ENCODE results near the gene FNTB.

The FNTB gene

DNA sequence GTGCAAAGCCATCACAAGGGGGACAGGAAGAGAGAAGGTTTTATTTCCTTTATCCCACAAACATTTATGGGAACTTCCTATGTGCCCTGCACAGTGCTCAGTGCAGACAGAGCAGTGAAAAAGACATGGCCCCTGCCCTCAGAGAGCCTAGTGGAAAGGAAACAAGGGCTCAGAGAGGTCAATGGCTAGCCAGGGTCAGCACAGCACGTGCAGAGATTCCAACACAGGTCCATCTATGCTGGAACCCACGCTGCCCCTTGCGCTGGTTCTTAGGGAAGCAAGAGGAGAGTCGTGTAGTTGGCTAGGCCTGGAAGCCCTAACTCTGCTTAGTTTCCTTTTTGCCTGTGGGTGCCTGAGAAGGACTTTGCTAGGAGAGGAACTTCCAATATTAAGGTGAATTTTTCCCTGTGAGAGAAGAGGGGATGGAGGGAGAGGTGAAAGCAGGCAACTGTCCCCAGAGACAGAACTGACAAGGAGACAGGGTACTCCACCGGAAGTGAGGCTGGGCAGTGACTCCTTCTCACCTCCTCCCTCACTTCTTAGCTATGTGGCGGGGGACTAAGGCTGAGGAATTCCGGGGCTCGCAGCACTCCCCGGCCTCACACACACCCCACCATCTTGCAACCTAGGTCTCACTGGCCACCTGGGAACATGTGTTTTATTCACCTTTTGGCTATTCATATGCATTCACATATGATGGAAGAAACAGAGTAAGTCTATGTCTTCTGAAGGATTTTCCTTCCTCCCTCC lies 32.0 kb upstream of the FNTB start:
- no peak for FAIRE-seq
- no peak for DNase-seq (ENCODE audit: insufficient read length)
- no peak for TF ChIP-seq POLR2AphosphoS5 (IDR thresholded peaks at IDR 0.05; ENCODE audit: low read depth, low read length)
- no peak for TF ChIP-seq TAF1 (IDR thresholded peaks at IDR 0.05; ENCODE audit: borderline replicate concordance, low read depth, low read length)
- no peak for TF ChIP-seq POLR2A (IDR thresholded peaks at IDR 0.05; ENCODE audit: low read depth, low read length)

- FAIRE-seq = no peak
- no peak for TF ChIP-seq POLR2A (IDR thresholded peaks at IDR 0.05; ENCODE audit: low read depth, low read length)
- no peak for TF ChIP-seq POLR2AphosphoS5 (IDR thresholded peaks at IDR 0.05; ENCODE audit: low read depth, low read length)
- no peak for DNase-seq (ENCODE audit: insufficient read length)
Measured at GRCh38 chr14:64955297-64955696, 31.4 kb upstream of the FNTB start.

- TF ChIP-seq TAF1 (IDR thresholded peaks at IDR 0.05; ENCODE audit: borderline replicate concordance, low read depth, low read length) (no peak), POLR2AphosphoS5 (IDR thresholded peaks at IDR 0.05; ENCODE audit: low read depth, low read length) (no peak), POLR2A (IDR thresholded peaks at IDR 0.05; ENCODE audit: low read depth, low read length) (no peak)
- no peak for FAIRE-seq
- DNase-seq (ENCODE audit: insufficient read length) = no peak
Measured at GRCh38 chr14:64956697-64957406, 29.8 kb upstream of the FNTB start.

DNA sequence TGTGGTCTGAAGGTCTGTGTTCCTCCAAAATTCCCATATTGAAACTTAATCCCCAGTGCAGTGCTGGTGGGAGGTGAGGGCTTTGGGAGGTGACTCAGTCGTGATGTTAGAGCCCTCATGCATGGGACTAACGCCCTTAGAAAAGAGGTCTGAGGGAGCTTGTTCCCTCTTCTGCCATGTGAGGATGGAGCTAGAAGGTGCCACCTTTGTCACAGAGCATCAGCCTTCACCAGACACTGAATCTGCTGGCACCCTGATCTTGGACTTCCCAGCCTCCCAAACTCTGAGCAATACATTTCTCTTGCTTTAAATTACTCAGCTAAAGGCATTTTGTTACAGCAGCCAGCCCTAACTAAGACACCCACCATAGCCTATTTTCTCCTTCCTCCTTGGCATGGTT lies 28.5 kb upstream of the FNTB start:
- TF ChIP-seq TAF1 (IDR thresholded peaks at IDR 0.05; ENCODE audit: borderline replicate concordance, low read depth, low read length) = no peak
- TF ChIP-seq POLR2AphosphoS5 (IDR thresholded peaks at IDR 0.05; ENCODE audit: low read depth, low read length) = no peak
- no peak for TF ChIP-seq POLR2A (IDR thresholded peaks at IDR 0.05; ENCODE audit: low read depth, low read length)
- DNase-seq (ENCODE audit: insufficient read length) = no peak
- FAIRE-seq = no peak

- TF ChIP-seq TAF1 (IDR thresholded peaks at IDR 0.05; ENCODE audit: borderline replicate concordance, low read depth, low read length) = no peak
- no peak for TF ChIP-seq POLR2AphosphoS5 (IDR thresholded peaks at IDR 0.05; ENCODE audit: low read depth, low read length)
- TF ChIP-seq POLR2A (IDR thresholded peaks at IDR 0.05; ENCODE audit: low read depth, low read length) = no peak
- FAIRE-seq = no peak
- no peak for DNase-seq (ENCODE audit: insufficient read length)
Measured at GRCh38 chr14:64958743-64959142, 28.0 kb upstream of the FNTB start.

GRCh38 chr14:64960762-64961276 lies 25.9 kb upstream of the FNTB start:
- TF ChIP-seq POLR2A (IDR thresholded peaks at IDR 0.05; ENCODE audit: low read depth, low read length) = no peak
- no peak for TF ChIP-seq POLR2AphosphoS5 (IDR thresholded peaks at IDR 0.05; ENCODE audit: low read depth, low read length)
- TF ChIP-seq TAF1 (IDR thresholded peaks at IDR 0.05; ENCODE audit: borderline replicate concordance, low read depth, low read length) = no peak
- DNase-seq (ENCODE audit: insufficient read length) (no peak), FAIRE-seq (no peak)

GRCh38 chr14:64963611-64964010 lies 23.1 kb upstream of the FNTB start:
- no peak for FAIRE-seq
- DNase-seq (ENCODE audit: insufficient read length) = no peak
- TF ChIP-seq POLR2A (IDR thresholded peaks at IDR 0.05; ENCODE audit: low read depth, low read length) = no peak
- no peak for TF ChIP-seq TAF1 (IDR thresholded peaks at IDR 0.05; ENCODE audit: borderline replicate concordance, low read depth, low read length)
- TF ChIP-seq POLR2AphosphoS5 (IDR thresholded peaks at IDR 0.05; ENCODE audit: low read depth, low read length) = no peak

DNA sequence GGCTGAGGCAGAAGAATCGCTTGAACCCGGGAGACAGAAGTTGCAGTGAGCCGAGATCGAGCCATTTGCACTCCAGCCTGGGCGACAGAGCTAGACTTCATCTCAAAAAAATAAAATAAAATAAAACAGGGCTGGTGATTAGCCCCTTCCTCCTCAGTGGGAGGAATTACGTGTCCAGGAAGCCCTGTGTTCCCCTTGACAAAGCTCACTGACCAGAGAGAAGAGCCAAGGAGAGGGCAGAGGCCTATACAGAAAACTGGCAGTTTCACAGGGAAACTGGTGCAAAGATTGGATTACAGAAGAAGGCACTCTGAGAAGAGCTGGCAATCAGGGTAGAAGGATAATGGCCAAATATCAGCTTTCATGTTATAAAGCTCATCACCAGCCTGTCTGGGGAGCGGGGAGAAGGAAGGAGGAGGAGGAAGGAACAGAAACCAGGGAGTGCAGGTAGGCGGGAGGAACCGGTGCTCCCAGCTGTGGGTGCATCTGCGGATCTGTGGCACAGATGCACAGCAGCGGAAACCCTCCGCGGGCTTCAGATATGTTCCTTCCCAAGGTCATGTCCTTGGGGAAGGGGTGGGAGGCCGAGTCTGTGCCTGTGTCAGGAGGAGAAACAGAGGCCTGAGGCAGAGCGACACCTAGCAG lies 21.2 kb upstream of the FNTB start:
- no peak for DNase-seq (ENCODE audit: insufficient read length)
- TF ChIP-seq TAF1 (IDR thresholded peaks at IDR 0.05; ENCODE audit: borderline replicate concordance, low read depth, low read length) (no peak), POLR2AphosphoS5 (IDR thresholded peaks at IDR 0.05; ENCODE audit: low read depth, low read length) (no peak), POLR2A (IDR thresholded peaks at IDR 0.05; ENCODE audit: low read depth, low read length) (no peak)
- FAIRE-seq = no peak

DNA sequence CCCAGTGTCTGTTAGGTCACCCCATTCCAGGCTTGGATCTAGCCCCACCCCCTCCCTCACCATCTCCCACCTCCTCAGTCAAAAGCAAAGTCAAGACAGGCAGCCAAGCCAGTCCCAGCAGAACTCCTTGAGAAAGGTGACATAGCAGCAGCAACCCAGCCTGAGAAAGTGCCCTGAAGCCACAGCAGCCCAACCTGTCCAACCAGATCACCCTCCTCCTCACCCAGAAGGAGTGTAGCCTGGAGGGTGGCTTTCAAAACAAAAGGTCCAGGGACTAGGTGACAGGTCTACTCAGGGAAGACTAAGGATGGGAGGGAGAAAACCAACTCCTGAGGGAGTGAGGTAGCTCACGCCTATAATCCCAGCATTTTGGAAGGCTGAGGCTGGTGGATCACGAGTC lies 19.7 kb upstream of the FNTB start:
- DNase-seq (ENCODE audit: insufficient read length) (no peak), FAIRE-seq (no peak)
- no peak for TF ChIP-seq TAF1 (IDR thresholded peaks at IDR 0.05; ENCODE audit: borderline replicate concordance, low read depth, low read length)

DNA sequence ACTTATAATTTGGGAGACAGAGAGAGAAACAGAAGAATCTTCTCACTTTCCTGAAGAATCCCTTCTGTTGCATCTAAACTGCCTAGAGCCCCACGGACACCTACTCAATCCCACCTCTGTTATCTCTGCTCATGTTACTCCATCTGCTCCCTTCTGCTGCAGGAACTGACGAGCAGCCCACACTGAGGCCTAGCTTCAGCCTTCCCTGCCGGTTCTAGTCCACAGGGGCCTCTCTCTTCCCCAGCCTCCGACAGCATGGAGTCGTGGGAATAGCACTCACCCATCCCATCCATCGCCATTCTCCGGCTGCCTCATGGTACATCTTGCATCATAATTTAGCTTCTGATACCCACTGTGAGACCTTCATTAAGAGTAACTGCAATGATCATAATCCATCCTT lies 18.5 kb upstream of the FNTB start:
- DNase-seq (ENCODE audit: insufficient read length) (no peak), FAIRE-seq (no peak)
- TF ChIP-seq POLR2A (IDR thresholded peaks at IDR 0.05; ENCODE audit: low read depth, low read length) (no peak), POLR2AphosphoS5 (IDR thresholded peaks at IDR 0.05; ENCODE audit: low read depth, low read length) (no peak), TAF1 (IDR thresholded peaks at IDR 0.05; ENCODE audit: borderline replicate concordance, low read depth, low read length) (no peak)

DNA sequence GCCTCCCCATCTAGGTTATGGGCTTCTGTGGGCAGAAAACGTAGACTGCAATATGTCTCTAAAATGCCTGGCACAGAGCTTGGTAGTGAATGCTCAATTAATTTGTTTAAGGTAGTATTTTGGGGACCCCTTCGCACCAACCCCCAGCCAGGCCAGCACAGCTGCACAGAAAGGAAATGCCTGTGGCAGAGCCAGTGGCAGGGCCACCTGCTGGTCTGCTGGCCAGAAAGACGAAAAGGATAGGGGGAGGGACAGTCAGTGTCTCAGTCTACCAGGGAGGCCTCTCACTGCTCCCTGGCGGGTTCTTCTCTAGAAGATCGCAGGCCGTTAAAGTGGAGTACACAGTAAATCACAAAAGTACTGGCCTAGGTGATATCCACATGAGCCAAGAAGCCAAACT lies 18.0 kb upstream of the FNTB start:
- no peak for FAIRE-seq
- no peak for DNase-seq (ENCODE audit: insufficient read length)
- TF ChIP-seq TAF1 (IDR thresholded peaks at IDR 0.05; ENCODE audit: borderline replicate concordance, low read depth, low read length) (no peak), POLR2AphosphoS5 (IDR thresholded peaks at IDR 0.05; ENCODE audit: low read depth, low read length) (no peak)

GRCh38 chr14:64970041-64970440 lies 16.7 kb upstream of the FNTB start:
- FAIRE-seq = no peak
- DNase-seq (ENCODE audit: insufficient read length) = no peak
- TF ChIP-seq POLR2AphosphoS5 (IDR thresholded peaks at IDR 0.05; ENCODE audit: low read depth, low read length) (no peak), TAF1 (IDR thresholded peaks at IDR 0.05; ENCODE audit: borderline replicate concordance, low read depth, low read length) (no peak), POLR2A (IDR thresholded peaks at IDR 0.05; ENCODE audit: low read depth, low read length) (no peak)
